ENCODE results near the gene GFI1B. TPM values are rescaled to one million over a fixed set of nuclear protein-coding genes. Genes with fewer than 3 reads are reported as not detected.

GFI1B gene
- total and polyA plus RNA-seq, 2 experiments from 2014 or later = 0.10 TPM; not detected in 1

- H3K4me1 ChIP-seq (ENCODE audit: insufficient read depth) = peaks cover 12% of the 10 kb centered on the region
- TF ChIP-seq EZH2 (IDR thresholded peaks at IDR 0.05; ENCODE audit: borderline replicate concordance) (no peak), EZH2phosphoT487 (IDR thresholded peaks at IDR 0.05; ENCODE audit: low read depth, severe bottlenecking, unreplicated experiment) (no peak), CTCF (IDR thresholded peaks at IDR 0.05; ENCODE audit: poor library complexity) (no peak)
- H3K9me2 ChIP-seq (replicated peaks; ENCODE audit: insufficient read depth) = no peaks in the 10 kb centered on the region
- WGBS (ENCODE audit: low lambda C conversion rate, missing lambda C conversion rate) = 33% methylated on average over 3 of the region's 3 CpGs
- H3K9me3 ChIP-seq (ENCODE audit: low read depth) = no peaks in the 10 kb centered on the region
- no peak overlapping the region for H2AFZ ChIP-seq
- H3K36me3 ChIP-seq (replicated peaks; ENCODE audit: insufficient read depth, low read depth) = no peaks in the 10 kb centered on the region
- no peak overlapping the region for H3K27ac ChIP-seq
- H3K27me3 ChIP-seq = no peaks in the 10 kb centered on the region
- H4K20me1 ChIP-seq (ENCODE audit: insufficient read depth, poor library complexity, severe bottlenecking) = no peaks in the 10 kb centered on the region
- DNase-seq (ENCODE audit: low spot score) = no peak
- H3K4me3 ChIP-seq = no peak overlapping the region
- H3K4me2 ChIP-seq = no peak overlapping the region
- H3K79me2 ChIP-seq = peaks cover 31% of the 10 kb centered on the region
Measured at GRCh38 chr9:132946211-132946610, 32.3 kb upstream of the GFI1B start.

GRCh38 chr9:132946631-132947295 is 31.7 kb upstream of the GFI1B start:
- Histone ChIP-seq H3K4me3 (no peak overlapping the region), H3K27ac (no peak overlapping the region), H3K9me2 (replicated peaks; ENCODE audit: insufficient read depth) (no peaks in the 10 kb centered on the region), H3K4me2 (no peak overlapping the region), H3K9me3 (ENCODE audit: low read depth) (no peaks in the 10 kb centered on the region), H3K36me3 (replicated peaks; ENCODE audit: insufficient read depth, low read depth) (no peaks in the 10 kb centered on the region), H3K79me2 (peaks cover 26% of the 10 kb centered on the region), H3K27me3 (no peaks in the 10 kb centered on the region), H4K20me1 (ENCODE audit: insufficient read depth, poor library complexity, severe bottlenecking) (no peaks in the 10 kb centered on the region), H2AFZ (peak overlapping the region; percentile 20), H3K4me1 (ENCODE audit: insufficient read depth) (peaks cover 12% of the 10 kb centered on the region)
- WGBS (ENCODE audit: low lambda C conversion rate, missing lambda C conversion rate) = 91% methylated on average over 7 of the region's 7 CpGs
- TF ChIP-seq EZH2 (IDR thresholded peaks at IDR 0.05; ENCODE audit: borderline replicate concordance) (no peak), CTCF (IDR thresholded peaks at IDR 0.05; ENCODE audit: poor library complexity) (no peak), EZH2phosphoT487 (IDR thresholded peaks at IDR 0.05; ENCODE audit: low read depth, severe bottlenecking, unreplicated experiment) (no peak)
- peak; percentile 53 for DNase-seq (ENCODE audit: low spot score)

GRCh38 chr9:132947756-132948155 is 30.7 kb upstream of the GFI1B start:
- no peak for DNase-seq (ENCODE audit: low spot score)
- Histone ChIP-seq H3K9me2 (replicated peaks; ENCODE audit: insufficient read depth) (no peaks in the 10 kb centered on the region), H2AFZ (no peak overlapping the region), H3K4me3 (no peak overlapping the region), H3K9me3 (ENCODE audit: low read depth) (no peaks in the 10 kb centered on the region), H3K27me3 (no peaks in the 10 kb centered on the region), H4K20me1 (ENCODE audit: insufficient read depth, poor library complexity, severe bottlenecking) (no peaks in the 10 kb centered on the region), H3K4me1 (ENCODE audit: insufficient read depth) (peaks cover 7% of the 10 kb centered on the region), H3K27ac (no peak overlapping the region), H3K36me3 (replicated peaks; ENCODE audit: insufficient read depth, low read depth) (no peaks in the 10 kb centered on the region), H3K79me2 (peaks cover 16% of the 10 kb centered on the region), H3K4me2 (no peak overlapping the region)
- TF ChIP-seq CTCF (IDR thresholded peaks at IDR 0.05; ENCODE audit: poor library complexity) (no peak), EZH2phosphoT487 (IDR thresholded peaks at IDR 0.05; ENCODE audit: low read depth, severe bottlenecking, unreplicated experiment) (no peak)
- WGBS (ENCODE audit: low lambda C conversion rate, missing lambda C conversion rate) = 92% methylated on average over 8 of the region's 8 CpGs

Measured in hepatocyte (in vitro differentiated cells).